Smooth muscle cell (in vitro differentiated cells): ENCODE results near the gene GALNT14. TPM values are rescaled to one million over a fixed set of nuclear protein-coding genes. Genes with fewer than 3 reads are reported as not detected.

ENCODE experiments used
- DNase-seq: peaks from one replicate; lab custom pipeline; 2025; ENCODE audit not compliant: unreplicated experiment; lab: John Stamatoyannopoulos, UW
- H2AFZ ChIP-seq: fragments of 200-600 bp; sonication (generic); 2 replicates; pipeline ENCODE4 v1.6.0; 2016; ENCODE audit warnings: antibody characterized with exemption, low read depth, mild to moderate bottlenecking
- H3F3A ChIP-seq: fragments of 200-600 bp; sonication (generic); 2 replicates; pipeline ENCODE4 v1.6.0; 2017; ENCODE audit warnings: antibody characterized with exemption, low read depth
- H3K27ac ChIP-seq: fragments of 200-600 bp; sonication (generic); 2 replicates; pipeline ENCODE4 v1.5.1; 2016; ENCODE audit warnings: low read depth, mild to moderate bottlenecking
- H3K27me3 ChIP-seq: fragments of 200-600 bp; sonication (generic); 2 replicates; pipeline ENCODE4 v1.6.1; 2016; ENCODE audit warnings: low read depth, mild to moderate bottlenecking
- H3K36me3 ChIP-seq: fragments of 200-600 bp; sonication (generic); 2 replicates; pipeline ENCODE4 v1.5.1; 2016; ENCODE audit warnings: low read depth
- H3K4me1 ChIP-seq: fragments of 200-600 bp; sonication (generic); 2 replicates; pipeline ENCODE4 v1.5.1; 2016; ENCODE audit warnings: low read depth
- H3K4me2 ChIP-seq: fragments of 200-600 bp; sonication (generic); 2 replicates; pipeline ENCODE4 v1.6.0; 2016; ENCODE audit warnings: mild to moderate bottlenecking
- H3K4me3 ChIP-seq: fragments of 200-600 bp; sonication (generic); 2 replicates; pipeline ENCODE4 v1.5.1; 2016; ENCODE audit warnings: mild to moderate bottlenecking
- H3K79me2 ChIP-seq: fragments of 200-600 bp; sonication (generic); 2 replicates; pipeline ENCODE4 v1.6.0; 2016; ENCODE audit warnings: low read depth, mild to moderate bottlenecking
- H3K9ac ChIP-seq: fragments of 200-600 bp; sonication (generic); 2 replicates; pipeline ENCODE4 v1.6.0; 2016; ENCODE audit warnings: low read depth
- H3K9me3 ChIP-seq: fragments of 200-600 bp; sonication (generic); replicated peaks from 2 replicates; pipeline ENCODE4 v1.5.1; 2016; ENCODE audit warnings: low read depth
- H4K20me1 ChIP-seq: fragments of 200-600 bp; sonication (generic); 2 replicates; pipeline ENCODE4 v1.6.0; 2016; ENCODE audit warnings: low read depth
- WGBS: methylation state at CpG from one replicate; pipeline ENCODE4 v1.1.7; 2016; ENCODE audit warnings: low lambda C conversion rate; 5-methylcytosine and 5-hydroxymethylcytosine counted together
- polyA plus RNA-seq: library from polyadenylated mRNA; unstranded; fragments of >200 nt; fragmentation: Nextera tagmentation; extraction: Ambion mirVana; gene quantifications from 2 replicates; pipeline ENCODE4 v1.2.1, GENCODE V29; 2016
- total RNA-seq: library from RNA; depleted of rRNA; stranded (reverse); fragments of >200 nt; gene quantifications from 2 replicates; pipeline ENCODE4 v1.2.3, GENCODE V29; 2014
- TF ChIP-seq, protein P1 (sequence below): fragments of 200-600 bp; sonication (generic); IDR thresholded peaks from 2 replicates; pipeline ENCODE4 v1.5.1; 2017; ENCODE audit warnings: borderline replicate concordance, mild to moderate bottlenecking, antibody characterized with exemption; ENCODE audit not compliant: insufficient read depth, poor library complexity, severe bottlenecking

The GALNT14 gene
- total and polyA plus RNA-seq, 2 experiments from 2014 or later = 0.63 to 1.0 TPM

DNA sequence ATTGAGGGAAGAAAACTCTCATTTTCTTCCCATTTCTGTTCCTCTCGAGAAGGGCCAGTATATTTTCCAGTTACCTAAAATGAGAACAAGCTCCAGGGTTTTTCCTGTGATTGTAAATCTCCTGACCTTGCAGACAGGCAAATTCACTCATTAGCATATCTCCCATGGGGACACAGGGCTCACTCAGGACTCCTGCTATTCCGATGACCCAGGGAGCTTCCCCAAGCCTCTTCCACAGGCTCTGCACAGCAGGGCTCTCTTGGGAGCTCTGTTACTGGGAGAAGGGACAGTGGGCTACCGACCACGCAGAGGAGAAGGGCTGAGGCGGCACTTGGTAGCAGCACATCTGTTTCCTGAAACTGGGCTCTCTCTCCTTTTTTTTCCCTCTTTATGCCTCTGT is 195.8 kb downstream of the GALNT14 start:
- Histone ChIP-seq H3K27me3 (peaks cover 10% of the 10 kb centered on the region), H3F3A (no peaks in the 10 kb centered on the region), H3K79me2 (no peaks in the 10 kb centered on the region), H3K4me3 (no peak overlapping the region), H3K36me3 (no peaks in the 10 kb centered on the region), H3K27ac (no peak overlapping the region), H2AFZ (no peak overlapping the region), H3K4me1 (no peaks in the 10 kb centered on the region), H3K9ac (no peak overlapping the region), H3K9me3 (no peaks in the 10 kb centered on the region), H4K20me1 (no peaks in the 10 kb centered on the region), H3K4me2 (no peak overlapping the region)
- WGBS = 64% methylated on average over 5 of the region's 5 CpGs
- TF ChIP-seq, protein P1, sequence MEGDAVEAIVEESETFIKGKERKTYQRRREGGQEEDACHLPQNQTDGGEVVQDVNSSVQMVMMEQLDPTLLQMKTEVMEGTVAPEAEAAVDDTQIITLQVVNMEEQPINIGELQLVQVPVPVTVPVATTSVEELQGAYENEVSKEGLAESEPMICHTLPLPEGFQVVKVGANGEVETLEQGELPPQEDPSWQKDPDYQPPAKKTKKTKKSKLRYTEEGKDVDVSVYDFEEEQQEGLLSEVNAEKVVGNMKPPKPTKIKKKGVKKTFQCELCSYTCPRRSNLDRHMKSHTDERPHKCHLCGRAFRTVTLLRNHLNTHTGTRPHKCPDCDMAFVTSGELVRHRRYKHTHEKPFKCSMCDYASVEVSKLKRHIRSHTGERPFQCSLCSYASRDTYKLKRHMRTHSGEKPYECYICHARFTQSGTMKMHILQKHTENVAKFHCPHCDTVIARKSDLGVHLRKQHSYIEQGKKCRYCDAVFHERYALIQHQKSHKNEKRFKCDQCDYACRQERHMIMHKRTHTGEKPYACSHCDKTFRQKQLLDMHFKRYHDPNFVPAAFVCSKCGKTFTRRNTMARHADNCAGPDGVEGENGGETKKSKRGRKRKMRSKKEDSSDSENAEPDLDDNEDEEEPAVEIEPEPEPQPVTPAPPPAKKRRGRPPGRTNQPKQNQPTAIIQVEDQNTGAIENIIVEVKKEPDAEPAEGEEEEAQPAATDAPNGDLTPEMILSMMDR = no peak
- no peak for DNase-seq

DNA sequence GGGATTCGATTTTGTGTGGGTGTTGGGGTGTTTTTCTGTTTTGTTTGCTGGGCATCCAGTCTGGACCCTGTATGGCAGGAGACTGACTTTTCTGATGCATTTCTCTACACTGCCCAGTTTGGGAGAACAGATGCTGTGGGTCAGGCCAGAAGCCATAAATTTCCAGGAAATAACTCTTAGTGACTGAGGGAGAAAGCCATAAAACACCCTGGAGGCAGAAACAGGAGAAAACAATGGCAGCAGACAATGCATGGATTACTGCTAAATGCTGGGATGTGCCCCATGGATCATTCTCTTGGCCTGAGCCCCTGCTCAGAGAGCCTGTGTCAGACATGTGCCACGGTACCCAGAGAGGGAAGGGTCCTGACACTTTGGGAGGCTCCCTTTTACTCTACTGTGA is 197.4 kb downstream of the GALNT14 start:
- 87% methylated on average over 2 of the region's 2 CpGs for WGBS
- no peak overlapping the region for H3K4me3 ChIP-seq
- TF ChIP-seq, protein P1 = no peak
- no peaks in the 10 kb centered on the region for H3K79me2 ChIP-seq
- H3K27me3 ChIP-seq = peaks cover 10% of the 10 kb centered on the region
- DNase-seq = no peak
- H3K4me1 ChIP-seq = no peaks in the 10 kb centered on the region
- H3K9me3 ChIP-seq = no peaks in the 10 kb centered on the region
- no peak overlapping the region for H3K4me2 ChIP-seq
- no peaks in the 10 kb centered on the region for H4K20me1 ChIP-seq
- H3K9ac ChIP-seq = no peak overlapping the region
- H2AFZ ChIP-seq = no peak overlapping the region
- no peak overlapping the region for H3K27ac ChIP-seq
- no peaks in the 10 kb centered on the region for H3F3A ChIP-seq
- no peaks in the 10 kb centered on the region for H3K36me3 ChIP-seq

DNA sequence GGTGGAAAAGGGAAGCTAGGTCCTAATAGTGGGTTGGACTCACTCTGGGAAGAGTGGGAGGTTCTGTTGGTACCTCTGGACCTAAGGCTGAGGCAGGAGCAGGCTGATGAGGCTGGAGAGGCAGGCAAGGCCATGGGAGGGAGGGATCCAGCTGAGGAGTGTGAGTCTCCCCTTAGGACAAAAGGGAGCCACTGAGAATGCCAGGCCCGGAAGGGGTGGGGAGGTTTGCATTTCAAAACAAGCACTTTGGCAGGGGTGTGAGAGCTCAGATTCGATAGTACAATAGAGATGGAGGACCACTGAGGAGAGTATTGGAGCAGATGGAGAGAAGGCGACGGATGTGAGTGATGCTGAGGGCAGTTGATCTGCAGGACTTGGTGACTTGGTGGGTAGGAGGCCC is 198.9 kb downstream of the GALNT14 start:
- Histone ChIP-seq H2AFZ (no peak overlapping the region), H3K9me3 (no peaks in the 10 kb centered on the region), H3K4me1 (no peaks in the 10 kb centered on the region), H4K20me1 (no peaks in the 10 kb centered on the region), H3K36me3 (no peaks in the 10 kb centered on the region), H3K27me3 (peaks cover 7% of the 10 kb centered on the region), H3K9ac (no peak overlapping the region), H3K4me3 (no peak overlapping the region), H3K79me2 (no peaks in the 10 kb centered on the region), H3K4me2 (no peak overlapping the region), H3F3A (no peaks in the 10 kb centered on the region), H3K27ac (no peak overlapping the region)
- TF ChIP-seq, protein P1 = no peak
- WGBS = 79% methylated on average over 4 of the region's 4 CpGs
- no peak for DNase-seq

- 100% methylated on average over 1 of the region's 1 CpG for WGBS
- TF ChIP-seq, protein P1 = no peak
These were observed 200.0 kb downstream of the GALNT14 start for GRCh38 chr2:30938196-30938595.

More at GRCh38 chr2:30938196-30938595, 200.0 kb downstream of the GALNT14 start:
- Histone ChIP-seq H3K27ac (no peak overlapping the region), H3K9ac (no peak overlapping the region), H3K4me1 (no peaks in the 10 kb centered on the region), H3K27me3 (peaks cover 7% of the 10 kb centered on the region), H2AFZ (no peak overlapping the region), H3K4me2 (no peak overlapping the region), H3F3A (no peaks in the 10 kb centered on the region), H3K9me3 (no peaks in the 10 kb centered on the region), H3K79me2 (no peaks in the 10 kb centered on the region), H4K20me1 (no peaks in the 10 kb centered on the region), H3K36me3 (no peaks in the 10 kb centered on the region), H3K4me3 (no peak overlapping the region)
- DNase-seq = no peak
